ENCODE data around the gene CEP290.
"Not testable (repeated sequence)": the region's sequence is repeated elsewhere in the genome, so short reads cannot be mapped to it uniquely, and the experiment has no call there.

The CEP290 gene

GRCh38 chr12:88057994-88058718 is 83.7 kb downstream of the CEP290 start:
- no peak for DNase-seq (ENCODE audit: low read depth in 2 of 3, low spot score in 1 of 3)

GRCh38 chr12:88056571-88056970 is 85.3 kb downstream of the CEP290 start:
- DNase-seq (ENCODE audit: low read depth in 2 of 3, low spot score in 1 of 3): no peak

GRCh38 chr12:88052686-88053085 is 89.2 kb downstream of the CEP290 start:
- DNase-seq (ENCODE audit: low read depth in 2 of 3, low spot score in 1 of 3): no peak

GRCh38 chr12:88044035-88044434 is 97.9 kb downstream of the CEP290 start:
- DNase-seq (ENCODE audit: low read depth in 2 of 3, low spot score in 1 of 3): no peak

- no peak for DNase-seq (ENCODE audit: low read depth in 2 of 3, low spot score in 1 of 3)
Measured at GRCh38 chr12:88037770-88038169, 104.1 kb downstream of the CEP290 start.

- DNase-seq (ENCODE audit: low read depth in 2 of 3, low spot score in 1 of 3): no peak
Measured at GRCh38 chr12:88036353-88036965, 105.4 kb downstream of the CEP290 start.

GRCh38 chr12:88035907-88036289 is 106.0 kb downstream of the CEP290 start:
- DNase-seq (ENCODE audit: low read depth in 2 of 3, low spot score in 1 of 3): no peak

- peak; percentile 73 to 84 (median 74) for DNase-seq (ENCODE audit: low read depth in 2 of 3, low spot score in 1 of 3)
Measured at GRCh38 chr12:88035271-88035906, 106.5 kb downstream of the CEP290 start.

- DNase-seq (ENCODE audit: low read depth in 2 of 3, low spot score in 1 of 3): not testable (repeated sequence)
Measured at GRCh38 chr12:88031161-88031560, 110.7 kb downstream of the CEP290 start.

GRCh38 chr12:88029093-88029665 is 112.7 kb downstream of the CEP290 start, which contains the start of gene C12orf50:
Gene C12orf50 (minus strand): TSS chr12:88029401. CDS start chr12:88026962, 2,439 bp downstream.
- no peak for DNase-seq (ENCODE audit: low read depth in 2 of 3, low spot score in 1 of 3)

- no peak for DNase-seq (ENCODE audit: low read depth in 2 of 3, low spot score in 1 of 3)
Measured at GRCh38 chr12:88026196-88026595, 115.7 kb downstream of the CEP290 start.

- no peak for DNase-seq (ENCODE audit: low read depth in 2 of 3, low spot score in 1 of 3)
Measured at GRCh38 chr12:88017964-88018363, 123.9 kb downstream of the CEP290 start.

GRCh38 chr12:88015825-88016224 is 126.1 kb downstream of the CEP290 start:
- DNase-seq (ENCODE audit: low read depth in 2 of 3, low spot score in 1 of 3): no peak

GRCh38 chr12:88011755-88012154 is 130.1 kb downstream of the CEP290 start:
- DNase-seq (ENCODE audit: low read depth in 2 of 3, low spot score in 1 of 3): no peak

GRCh38 chr12:88006351-88006750 is 135.5 kb downstream of the CEP290 start:
- no peak for DNase-seq (ENCODE audit: low read depth in 2 of 3, low spot score in 1 of 3)

- DNase-seq (ENCODE audit: low read depth in 2 of 3, low spot score in 1 of 3): no peak
Measured at GRCh38 chr12:88001327-88001726, 140.6 kb downstream of the CEP290 start.

Measured in stimulated activated CD4-positive, alpha-beta T cell treated with anti-CD3 and anti-CD28 coated beads, Interleukin-12 subunit alpha, Interleukin-12 subunit beta, amount 100 ng/mL, for 48 hours (primary cell).